Loucy (cell line): ENCODE measurements around the gene LRCH3.

Experiments
- H2AFZ ChIP-seq: fragments of 200-600 bp; sonication (generic); 2 replicates; pipeline ENCODE4 v1.6.0; 2016; ENCODE audit warnings: antibody characterized with exemption, mild to moderate bottlenecking, low read length, moderate library complexity
- H3F3A ChIP-seq: fragments of 200-600 bp; 2 replicates; pipeline ENCODE4 v1.6.0; 2016; ENCODE audit warnings: antibody characterized with exemption, low read depth, mild to moderate bottlenecking
- H3K27me3 ChIP-seq: fragments of 200-600 bp; sonication (generic); 2 replicates; pipeline ENCODE4 v1.6.1; 2014; ENCODE audit warnings: low read length, mild to moderate bottlenecking; ENCODE audit not compliant: insufficient read depth, poor library complexity, severe bottlenecking
- H3K36me3 ChIP-seq: fragments of 200-600 bp; sonication (generic); 2 replicates; pipeline ENCODE4 v1.6.1; 2016; ENCODE audit warnings: low read length; ENCODE audit not compliant: insufficient read depth
- H3K4me1 ChIP-seq: fragments of 200-600 bp; sonication (generic); 2 replicates; pipeline ENCODE4 v1.5.1; 2014; ENCODE audit warnings: low read length, mild to moderate bottlenecking; ENCODE audit not compliant: insufficient read depth, poor library complexity, severe bottlenecking
- H3K4me2 ChIP-seq: fragments of 200-600 bp; sonication (generic); 2 replicates; pipeline ENCODE4 v1.6.0; 2014; ENCODE audit warnings: antibody characterized with exemption, low read length, low read depth, mild to moderate bottlenecking; ENCODE audit not compliant: poor library complexity, severe bottlenecking
- H3K4me3 ChIP-seq: fragments of 200-600 bp; sonication (generic); 2 replicates; pipeline ENCODE4 v1.5.1; 2014; ENCODE audit warnings: low read length, mild to moderate bottlenecking, mixed read lengths; ENCODE audit not compliant: poor library complexity, severe bottlenecking
- H3K79me2 ChIP-seq: fragments of 200-600 bp; sonication (generic); 2 replicates; pipeline ENCODE4 v1.6.1; 2014; ENCODE audit warnings: low read length; ENCODE audit not compliant: insufficient read depth
- H3K9ac ChIP-seq: fragments of 200-600 bp; sonication (generic); 2 replicates; pipeline ENCODE4 v1.6.0; 2014; ENCODE audit warnings: mild to moderate bottlenecking, low read depth, low read length, moderate library complexity; ENCODE audit not compliant: poor library complexity, severe bottlenecking
- H3K9me2 ChIP-seq: fragments of 200-600 bp; sonication (generic); replicated peaks from 2 replicates; pipeline ENCODE4 v1.6.1; 2016; ENCODE audit warnings: low read depth, low read length, mixed read lengths
- H3K9me3 ChIP-seq: fragments of 200-600 bp; sonication (generic); 2 replicates; pipeline ENCODE4 v1.6.1; 2014; ENCODE audit warnings: mild to moderate bottlenecking, antibody characterized with exemption, low read length, low read depth; ENCODE audit not compliant: insufficient read depth
- H4K20me1 ChIP-seq: fragments of 200-600 bp; sonication (generic); 2 replicates; pipeline ENCODE4 v1.6.0; 2014; ENCODE audit warnings: antibody characterized with exemption, low read length, mild to moderate bottlenecking; ENCODE audit not compliant: insufficient read depth, poor library complexity, severe bottlenecking
- CTCF ChIP-seq: fragments of 200-600 bp; sonication (generic); conservative IDR thresholded peaks from 2 replicates; pipeline ENCODE4 v1.5.1; 2014; ENCODE audit warnings: mild to moderate bottlenecking, antibody characterized with exemption, low read length
- EZH2phosphoT487 ChIP-seq: fragments of 200-600 bp; IDR thresholded peaks from 2 replicates; pipeline ENCODE4 v1.6.1; 2018; ENCODE audit warnings: antibody characterized with exemption, mild to moderate bottlenecking, moderate library complexity, borderline replicate concordance

LRCH3 gene

DNA sequence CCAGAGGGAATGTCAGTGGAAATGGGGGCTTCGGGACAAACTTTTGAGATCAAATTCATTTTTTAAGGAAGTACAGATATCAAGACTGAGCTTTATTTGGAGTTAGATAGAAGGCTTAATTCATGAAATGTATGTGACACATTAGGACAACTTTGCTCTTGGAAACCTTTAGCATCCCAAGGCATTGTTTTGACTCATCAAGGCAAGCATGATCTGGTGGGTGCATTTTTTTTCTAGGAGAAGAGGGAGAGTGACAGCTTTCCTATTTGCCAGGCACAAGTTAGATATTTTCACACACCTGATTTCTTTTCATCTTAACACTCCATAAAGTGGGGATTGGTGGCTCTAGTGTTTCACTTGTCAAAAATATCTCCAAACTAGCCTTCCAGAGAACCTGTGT lies 97.5 kb downstream of the LRCH3 start:
- Histone ChIP-seq H3K4me1 (no peaks in the 10 kb centered on the region), H3K4me2 (no peak overlapping the region), H3K27me3 (no peaks in the 10 kb centered on the region), H3K79me2 (no peaks in the 10 kb centered on the region), H3K9me2 (no peaks in the 10 kb centered on the region), H3F3A (no peaks in the 10 kb centered on the region), H3K9ac (no peak overlapping the region), H3K4me3 (no peak overlapping the region), H4K20me1 (no peaks in the 10 kb centered on the region), H3K9me3 (no peaks in the 10 kb centered on the region), H2AFZ (no peak overlapping the region), H3K36me3 (peaks cover 4% of the 10 kb centered on the region; the same call in 1 of the 2 replicates)
- TF ChIP-seq CTCF (no peak), EZH2phosphoT487 (no peak)

- H3K27me3 ChIP-seq, result no peaks in the 10 kb centered on the region
- H3K9me3 ChIP-seq, result no peaks in the 10 kb centered on the region
- H3K4me3 ChIP-seq, result no peak overlapping the region
- H3K36me3 ChIP-seq, result no peaks in the 10 kb centered on the region
- H2AFZ ChIP-seq, result no peak overlapping the region
- H3K9me2 ChIP-seq, result no peaks in the 10 kb centered on the region
- no peaks in the 10 kb centered on the region for H3F3A ChIP-seq
- no peaks in the 10 kb centered on the region for H4K20me1 ChIP-seq
- no peak for TF ChIP-seq CTCF
- no peak for TF ChIP-seq EZH2phosphoT487
- H3K4me1 ChIP-seq, result no peaks in the 10 kb centered on the region
- no peaks in the 10 kb centered on the region for H3K79me2 ChIP-seq
- no peak overlapping the region for H3K9ac ChIP-seq
- H3K4me2 ChIP-seq, result no peak overlapping the region
Observed at GRCh38 chr3:197889204-197889930, 98.3 kb downstream of the LRCH3 start.

- Histone ChIP-seq H3K79me2 (no peaks in the 10 kb centered on the region), H3K4me1 (no peaks in the 10 kb centered on the region), H2AFZ (no peak overlapping the region), H3K9ac (no peak overlapping the region), H3F3A (no peaks in the 10 kb centered on the region), H3K36me3 (no peaks in the 10 kb centered on the region), H3K4me2 (no peak overlapping the region), H3K27me3 (no peaks in the 10 kb centered on the region), H3K9me2 (no peaks in the 10 kb centered on the region), H4K20me1 (no peaks in the 10 kb centered on the region), H3K9me3 (no peaks in the 10 kb centered on the region), H3K4me3 (no peak overlapping the region)
- TF ChIP-seq EZH2phosphoT487 (no peak), CTCF (no peak)
Observed at GRCh38 chr3:197890693-197891092, 99.6 kb downstream of the LRCH3 start.
